Activated naive CD8-positive, alpha-beta T cell treated with anti-CD3 and anti-CD28 coated beads, Interleukin-2, amount 10 ng/mL, durations not matched to agents 7 days and 5 days (primary cell): ENCODE data around the gene ZNF346. TPM values are rescaled to one million over a fixed set of nuclear protein-coding genes. Genes with fewer than 3 reads are reported as not detected.
A peak's percentile ranks its signal among the peaks of the same experiment; 100 is the strongest.
"Not testable (repeated sequence)": the region's sequence is repeated elsewhere in the genome, so short reads cannot be mapped to it uniquely, and the experiment has no call there.

Experiments used
- ATAC-seq: fragments of 150-1000 bp; cut with Tn5 transposase; one replicate; pipeline ENCODE4 v1.10.0; 2021; ENCODE audit warnings: low read depth, moderate library complexity
- POLR2A ChIA-PET: fragments of 350-600 bp; sonication (Branson Sonifier 250); formaldehyde crosslinking; loops from one replicate; lab custom pipeline; 2021; ENCODE audit warnings: antibody characterized with exemption; lab: Charles Lee
- DNase-seq: peaks from one replicate; pipeline ENCODE4 v3.0.0; 2021
- H3K27ac Mint-ChIP-seq: one replicate; pipeline ENCODE4 v1.8.0; 2022; ENCODE audit warnings: mild to moderate bottlenecking, mixed read lengths
- H3K27me3 Mint-ChIP-seq: one replicate; pipeline ENCODE4 v1.8.0; 2022; ENCODE audit warnings: mild to moderate bottlenecking, moderate library complexity, mixed read lengths
- H3K36me3 Mint-ChIP-seq: one replicate; pipeline ENCODE4 v1.8.0; 2021; ENCODE audit warnings: mild to moderate bottlenecking, mixed read lengths
- H3K4me1 Mint-ChIP-seq: one replicate; pipeline ENCODE4 v1.8.0; 2021; ENCODE audit warnings: mixed read lengths
- H3K4me3 Mint-ChIP-seq: one replicate; pipeline ENCODE4 v1.8.0; 2022; ENCODE audit warnings: mild to moderate bottlenecking, moderate library complexity, mixed read lengths
- H3K9me3 Mint-ChIP-seq: one replicate; pipeline ENCODE4 v1.8.0; 2021; ENCODE audit warnings: mixed read lengths
- total RNA-seq, 2 experiments: library from RNA; stranded (reverse); gene quantifications; one replicate each; pipeline ENCODE4 v1.2.3, GENCODE V29; 2021

ZNF346 gene
- total RNA-seq, 2 experiments from 2014 or later, result 21.7 to 30.7 TPM

GRCh38 chr5:177048531-177048930 is 26.0 kb downstream of the ZNF346 start:
- H3K27ac Mint-ChIP-seq, H3K4me3 Mint-ChIP-seq, H3K9me3 Mint-ChIP-seq, DNase-seq, POLR2A ChIA-PET, H3K4me1 Mint-ChIP-seq, H3K27me3 Mint-ChIP-seq, ATAC-seq: not testable (repeated sequence)
- H3K36me3 Mint-ChIP-seq, result peaks cover 22% of the 10 kb centered on the region

- ATAC-seq, result no peak
- no peaks in the 10 kb centered on the region for H3K9me3 Mint-ChIP-seq
- peaks cover 22% of the 10 kb centered on the region for H3K36me3 Mint-ChIP-seq
- no peak for DNase-seq
- H3K4me3 Mint-ChIP-seq, result no peak overlapping the region
- no peaks in the 10 kb centered on the region for H3K27me3 Mint-ChIP-seq
- no peaks in the 10 kb centered on the region for H3K4me1 Mint-ChIP-seq
- H3K27ac Mint-ChIP-seq, result no peak overlapping the region
- POLR2A ChIA-PET, result no interaction called here
These were observed 26.8 kb downstream of the ZNF346 start for GRCh38 chr5:177049285-177049684.

GRCh38 chr5:177064500-177065277 is 42.2 kb downstream of the ZNF346 start:
- DNase-seq (no peak), ATAC-seq (no peak)
- no peaks in the 10 kb centered on the region for H3K9me3 Mint-ChIP-seq
- no peaks in the 10 kb centered on the region for H3K27me3 Mint-ChIP-seq
- peaks cover 3% of the 10 kb centered on the region for H3K36me3 Mint-ChIP-seq
- H3K27ac Mint-ChIP-seq, result no peak overlapping the region
- no peak overlapping the region for H3K4me3 Mint-ChIP-seq
- no peaks in the 10 kb centered on the region for H3K4me1 Mint-ChIP-seq
- POLR2A ChIA-PET, result interaction anchor here (0.6 kb wide), 1 partner anchor 12 kb away, joined by 4 read pairs; no protein-coding TSS in a partner anchor

DNA sequence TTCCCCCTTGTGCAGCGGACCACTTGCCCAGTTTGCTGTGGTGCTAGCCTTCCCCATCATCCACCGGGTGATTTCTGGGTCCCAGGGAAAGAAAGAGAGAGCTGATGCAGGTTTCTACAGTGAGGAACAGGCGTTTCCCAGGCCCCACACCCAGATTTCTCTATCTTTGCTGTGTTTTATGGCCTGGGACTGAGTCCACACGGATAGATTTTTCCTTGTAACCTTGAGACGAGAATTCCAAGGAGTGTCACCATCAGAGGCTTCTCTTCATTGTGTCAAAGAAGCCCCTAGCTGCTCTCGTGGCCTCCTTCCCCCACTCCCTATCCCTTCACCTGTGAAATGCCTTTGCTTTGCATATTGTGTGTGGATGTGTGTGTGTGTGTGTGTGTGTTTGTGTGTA is 43.0 kb downstream of the ZNF346 start:
- no peak for DNase-seq
- POLR2A ChIA-PET, result no interaction called here
- peaks cover 3% of the 10 kb centered on the region for H3K36me3 Mint-ChIP-seq

DNA sequence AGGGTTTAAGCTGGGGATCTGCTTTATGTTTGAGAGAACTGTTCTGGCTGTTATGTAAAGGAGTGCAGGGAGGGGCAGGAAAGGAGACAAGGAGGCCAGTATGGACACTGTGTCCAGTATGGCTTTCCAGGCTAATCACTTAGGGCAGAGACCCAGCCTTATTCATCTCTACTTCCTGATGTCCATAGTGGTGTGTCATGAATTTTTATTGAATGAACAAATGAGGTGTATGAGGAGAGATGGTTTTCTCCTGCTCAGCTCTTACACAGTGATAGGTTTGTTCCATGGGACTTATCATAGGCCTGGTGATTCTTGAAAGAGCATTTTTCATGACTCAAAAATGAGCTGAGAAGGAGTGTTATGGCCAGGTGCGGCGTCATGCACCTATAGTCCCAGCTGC is 43.7 kb downstream of the ZNF346 start:
- Mint-ChIP-seq H3K4me1 (no peaks in the 10 kb centered on the region), H3K27me3 (no peaks in the 10 kb centered on the region), H3K36me3 (peaks cover 3% of the 10 kb centered on the region), H3K9me3 (no peaks in the 10 kb centered on the region), H3K27ac (no peak overlapping the region), H3K4me3 (no peak overlapping the region)
- POLR2A ChIA-PET, result no interaction called here
- no peak for ATAC-seq
- no peak for DNase-seq

More for the DNA sequence above, 43.0 kb downstream of the ZNF346 start:
- no peaks in the 10 kb centered on the region for H3K27me3 Mint-ChIP-seq
- no peaks in the 10 kb centered on the region for H3K4me1 Mint-ChIP-seq
- ATAC-seq, result no peak
- no peaks in the 10 kb centered on the region for H3K9me3 Mint-ChIP-seq
- H3K27ac Mint-ChIP-seq, result no peak overlapping the region
- no peak overlapping the region for H3K4me3 Mint-ChIP-seq

- no peak for ATAC-seq
- POLR2A ChIA-PET, result no interaction called here
These were observed 45.0 kb downstream of the ZNF346 start for GRCh38 chr5:177067503-177067902.

GRCh38 chr5:177070536-177071191 is 48.2 kb downstream of the ZNF346 start:
- peaks cover 4% of the 10 kb centered on the region for H3K4me1 Mint-ChIP-seq
- POLR2A ChIA-PET, result no interaction called here
- no peak overlapping the region for H3K27ac Mint-ChIP-seq
- DNase-seq (no peak), ATAC-seq (no peak)
- H3K9me3 Mint-ChIP-seq, result no peaks in the 10 kb centered on the region
- no peaks in the 10 kb centered on the region for H3K27me3 Mint-ChIP-seq
- no peak overlapping the region for H3K4me3 Mint-ChIP-seq
- peaks cover 10% of the 10 kb centered on the region for H3K36me3 Mint-ChIP-seq

More at GRCh38 chr5:177067503-177067902, 45.0 kb downstream of the ZNF346 start:
- no peak for DNase-seq
- Mint-ChIP-seq H3K4me3 (no peak overlapping the region), H3K27me3 (no peaks in the 10 kb centered on the region), H3K4me1 (peaks cover 3% of the 10 kb centered on the region), H3K9me3 (no peaks in the 10 kb centered on the region), H3K27ac (no peak overlapping the region), H3K36me3 (peaks cover 3% of the 10 kb centered on the region)

DNA sequence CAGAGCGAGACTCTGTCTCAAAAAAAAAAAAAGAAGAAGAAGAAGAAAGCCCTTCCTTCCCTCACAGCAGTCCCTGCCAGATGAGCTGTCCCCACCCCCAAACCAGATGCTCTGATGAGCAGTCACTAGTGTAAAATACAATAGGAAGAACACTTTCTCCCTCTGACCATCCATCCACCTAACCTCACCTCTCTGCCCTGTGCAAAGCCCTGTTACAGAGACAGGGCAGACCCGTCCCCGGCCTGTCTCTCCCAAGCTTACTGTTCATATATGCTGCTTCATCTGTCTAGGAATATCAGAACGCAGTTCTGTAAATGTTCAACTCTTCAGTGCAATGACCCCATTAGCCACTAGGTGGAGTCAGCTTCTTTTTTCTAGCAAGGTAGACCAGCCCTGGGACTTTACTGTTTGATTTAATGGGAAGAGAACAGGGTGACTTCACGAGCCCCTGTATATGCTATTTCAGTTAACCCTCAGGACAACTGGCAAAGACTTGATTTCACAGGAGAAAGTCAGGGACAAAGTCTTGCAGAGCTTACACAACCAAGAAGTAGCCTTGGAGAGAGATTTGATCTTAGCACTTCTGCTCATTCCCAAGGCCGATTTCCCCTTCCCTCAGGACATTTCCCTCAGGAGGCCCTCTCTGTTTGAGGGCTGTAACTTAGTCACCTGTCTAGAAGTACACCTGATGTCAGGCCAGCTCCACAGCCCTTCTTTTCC is 49.3 kb downstream of the ZNF346 start:
- no peak overlapping the region for H3K27ac Mint-ChIP-seq
- ATAC-seq, result peak; percentile 80
- no peaks in the 10 kb centered on the region for H3K9me3 Mint-ChIP-seq

GRCh38 chr5:177077335-177077734 is 54.8 kb downstream of the ZNF346 start:
- ATAC-seq (no peak), DNase-seq (no peak)
- peak overlapping the region; percentile 49 for H3K27ac Mint-ChIP-seq
- POLR2A ChIA-PET, result no interaction called here
- peaks cover 2% of the 10 kb centered on the region for H3K27me3 Mint-ChIP-seq
- peaks cover 8% of the 10 kb centered on the region for H3K36me3 Mint-ChIP-seq
- H3K4me1 Mint-ChIP-seq, result peaks cover 2% of the 10 kb centered on the region
- H3K4me3 Mint-ChIP-seq, result no peak overlapping the region
- H3K9me3 Mint-ChIP-seq, result no peaks in the 10 kb centered on the region

More for the DNA sequence above, 49.3 kb downstream of the ZNF346 start:
- H3K27me3 Mint-ChIP-seq, result no peaks in the 10 kb centered on the region
- peaks cover 4% of the 10 kb centered on the region for H3K4me1 Mint-ChIP-seq
- H3K4me3 Mint-ChIP-seq, result no peak overlapping the region
- DNase-seq, result no peak
- peaks cover 8% of the 10 kb centered on the region for H3K36me3 Mint-ChIP-seq
- POLR2A ChIA-PET, result interaction anchor here (0.5 kb wide), 1 partner anchor 25 kb away, joined by 4 read pairs; no protein-coding TSS in a partner anchor

DNA sequence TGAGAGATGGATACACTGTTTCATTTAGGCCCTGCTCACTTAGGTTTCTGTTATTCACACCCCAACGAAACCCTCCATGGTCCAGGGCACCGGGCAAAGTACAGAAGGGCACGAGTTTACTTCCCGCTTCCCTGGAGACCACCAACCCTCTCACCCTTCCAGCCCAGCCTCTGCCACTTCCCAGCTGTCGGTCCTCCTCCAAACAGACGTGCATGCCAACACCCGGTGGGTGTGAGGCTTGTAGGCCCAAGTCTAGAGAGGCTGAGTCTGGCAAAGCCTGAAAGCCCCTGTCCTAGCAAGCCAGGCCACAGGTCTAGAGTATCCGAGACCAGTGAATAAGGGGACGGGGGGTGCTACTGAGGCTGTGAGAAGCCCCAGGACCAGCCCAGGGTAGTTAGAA is 57.1 kb downstream of the ZNF346 start:
- Mint-ChIP-seq H3K9me3 (no peaks in the 10 kb centered on the region), H3K27me3 (peaks cover 17% of the 10 kb centered on the region), H3K4me1 (no peaks in the 10 kb centered on the region), H3K27ac (no peak overlapping the region), H3K36me3 (no peaks in the 10 kb centered on the region), H3K4me3 (no peak overlapping the region)
- no peak for ATAC-seq
- DNase-seq, result no peak
- POLR2A ChIA-PET, result no interaction called here

- Mint-ChIP-seq H3K36me3 (no peaks in the 10 kb centered on the region), H3K27ac (no peak overlapping the region), H3K4me1 (no peaks in the 10 kb centered on the region), H3K27me3 (peaks cover 23% of the 10 kb centered on the region), H3K4me3 (no peak overlapping the region), H3K9me3 (no peaks in the 10 kb centered on the region)
- DNase-seq (no peak), ATAC-seq (no peak)
- POLR2A ChIA-PET, result no interaction called here
These were observed 57.8 kb downstream of the ZNF346 start for GRCh38 chr5:177080265-177080664.

DNA sequence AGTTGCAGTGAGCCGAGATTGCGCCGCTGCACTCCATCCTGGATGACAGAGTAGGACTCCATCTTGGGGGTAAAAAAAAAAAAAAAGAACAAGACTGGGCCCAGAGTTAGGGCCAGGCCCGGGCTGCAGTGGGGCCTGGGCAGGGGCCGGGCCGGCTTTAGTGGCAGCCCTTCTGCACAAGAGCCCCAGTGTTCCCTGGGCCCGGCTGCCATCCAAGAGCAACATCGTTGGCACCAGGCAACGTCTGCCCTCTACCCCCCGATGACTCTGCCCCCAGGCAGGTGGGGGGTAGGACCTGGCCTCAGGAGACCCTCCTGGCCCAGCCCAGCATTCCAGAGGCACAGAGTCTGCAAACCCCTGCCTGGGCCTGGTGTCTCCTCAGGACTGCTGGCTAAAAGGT is 59.4 kb downstream of the ZNF346 start:
- no peak overlapping the region for H3K4me3 Mint-ChIP-seq
- no peaks in the 10 kb centered on the region for H3K9me3 Mint-ChIP-seq
- H3K27me3 Mint-ChIP-seq, result peaks cover 27% of the 10 kb centered on the region
- H3K27ac Mint-ChIP-seq, result no peak overlapping the region
- no peaks in the 10 kb centered on the region for H3K36me3 Mint-ChIP-seq
- no peak for ATAC-seq
- peaks cover 2% of the 10 kb centered on the region for H3K4me1 Mint-ChIP-seq
- POLR2A ChIA-PET, result no interaction called here
- DNase-seq, result no peak

GRCh38 chr5:177083357-177083756 is 60.9 kb downstream of the ZNF346 start:
- Mint-ChIP-seq H3K27me3 (peaks cover 35% of the 10 kb centered on the region), H3K9me3 (no peaks in the 10 kb centered on the region), H3K27ac (no peak overlapping the region), H3K4me1 (peaks cover 4% of the 10 kb centered on the region), H3K4me3 (no peak overlapping the region), H3K36me3 (peaks cover 2% of the 10 kb centered on the region)
- POLR2A ChIA-PET, result interaction anchor here (0.6 kb wide), 1 partner anchor 52 kb away, joined by 9 read pairs; no protein-coding TSS in a partner anchor
- no peak for DNase-seq
- no peak for ATAC-seq
